Measurements from ENCODE around the gene MICAL2. TPM values are rescaled to one million over a fixed set of nuclear protein-coding genes. Genes with fewer than 3 reads are reported as not detected.
A peak's percentile ranks its signal among the peaks of the same experiment; 100 is the strongest.

MICAL2 gene
- total RNA-seq, 1 experiment from 2014 or later = 151 TPM

GRCh38 chr11:12212821-12213185 lies 102.4 kb downstream of the MICAL2 start:
- TF ChIP-seq, protein P1, sequence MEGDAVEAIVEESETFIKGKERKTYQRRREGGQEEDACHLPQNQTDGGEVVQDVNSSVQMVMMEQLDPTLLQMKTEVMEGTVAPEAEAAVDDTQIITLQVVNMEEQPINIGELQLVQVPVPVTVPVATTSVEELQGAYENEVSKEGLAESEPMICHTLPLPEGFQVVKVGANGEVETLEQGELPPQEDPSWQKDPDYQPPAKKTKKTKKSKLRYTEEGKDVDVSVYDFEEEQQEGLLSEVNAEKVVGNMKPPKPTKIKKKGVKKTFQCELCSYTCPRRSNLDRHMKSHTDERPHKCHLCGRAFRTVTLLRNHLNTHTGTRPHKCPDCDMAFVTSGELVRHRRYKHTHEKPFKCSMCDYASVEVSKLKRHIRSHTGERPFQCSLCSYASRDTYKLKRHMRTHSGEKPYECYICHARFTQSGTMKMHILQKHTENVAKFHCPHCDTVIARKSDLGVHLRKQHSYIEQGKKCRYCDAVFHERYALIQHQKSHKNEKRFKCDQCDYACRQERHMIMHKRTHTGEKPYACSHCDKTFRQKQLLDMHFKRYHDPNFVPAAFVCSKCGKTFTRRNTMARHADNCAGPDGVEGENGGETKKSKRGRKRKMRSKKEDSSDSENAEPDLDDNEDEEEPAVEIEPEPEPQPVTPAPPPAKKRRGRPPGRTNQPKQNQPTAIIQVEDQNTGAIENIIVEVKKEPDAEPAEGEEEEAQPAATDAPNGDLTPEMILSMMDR (IDR thresholded peaks at IDR 0.05; ENCODE audit: unreplicated experiment) = no peak
- Mint-ChIP-seq H3K9me3 (ENCODE audit: unreplicated experiment) (no peaks in the 10 kb centered on the region), H3K4me3 (ENCODE audit: unreplicated experiment) (no peak overlapping the region), H3K27me3 (ENCODE audit: insufficient read depth, unreplicated experiment) (no peaks in the 10 kb centered on the region), H3K4me1 (ENCODE audit: insufficient read depth, unreplicated experiment) (peaks cover 29% of the 10 kb centered on the region), H3K36me3 (ENCODE audit: insufficient read depth, unreplicated experiment) (peaks cover 48% of the 10 kb centered on the region), H3K27ac (ENCODE audit: low read depth, unreplicated experiment) (peak overlapping the region; percentile 44)
- CTCF ChIA-PET = interaction anchor here (0.8 to 1.2 kb wide), 2 partner anchors 12 to 13 kb away, joined by 3 read pairs; no protein-coding TSS in a partner anchor
- POLR2A ChIA-PET = no interaction called here
- no TSS peak for BruUV-seq (replicated peaks)
- intact Hi-C loops (cut with micrococcal nuclease) = no loop called here
- no peak for DNase-seq (ENCODE audit: unreplicated experiment)

- TF ChIP-seq, protein P1 (IDR thresholded peaks at IDR 0.05; ENCODE audit: unreplicated experiment) = no peak
- peaks cover 29% of the 10 kb centered on the region for H3K4me1 Mint-ChIP-seq (ENCODE audit: insufficient read depth, unreplicated experiment)
- H3K9me3 Mint-ChIP-seq (ENCODE audit: unreplicated experiment) = no peaks in the 10 kb centered on the region
- ChIA-PET CTCF (interaction anchor here (0.7 to 1.5 kb wide), 2 partner anchors 26 to 53 kb away, joined by 3 to 4 read pairs; no protein-coding TSS in a partner anchor), POLR2A (no interaction called here)
- intact Hi-C loops (cut with micrococcal nuclease) = no loop called here
- H3K36me3 Mint-ChIP-seq (ENCODE audit: insufficient read depth, unreplicated experiment) = peaks cover 56% of the 10 kb centered on the region
- peak overlapping the region; percentile 44 for H3K27ac Mint-ChIP-seq (ENCODE audit: low read depth, unreplicated experiment)
- DNase-seq (ENCODE audit: unreplicated experiment) = peak; percentile 63
- H3K27me3 Mint-ChIP-seq (ENCODE audit: insufficient read depth, unreplicated experiment) = no peaks in the 10 kb centered on the region
- H3K4me3 Mint-ChIP-seq (ENCODE audit: unreplicated experiment) = no peak overlapping the region
- BruUV-seq (replicated peaks) = no TSS peak
These were observed 103.5 kb downstream of the MICAL2 start for GRCh38 chr11:12213883-12214282.

DNA sequence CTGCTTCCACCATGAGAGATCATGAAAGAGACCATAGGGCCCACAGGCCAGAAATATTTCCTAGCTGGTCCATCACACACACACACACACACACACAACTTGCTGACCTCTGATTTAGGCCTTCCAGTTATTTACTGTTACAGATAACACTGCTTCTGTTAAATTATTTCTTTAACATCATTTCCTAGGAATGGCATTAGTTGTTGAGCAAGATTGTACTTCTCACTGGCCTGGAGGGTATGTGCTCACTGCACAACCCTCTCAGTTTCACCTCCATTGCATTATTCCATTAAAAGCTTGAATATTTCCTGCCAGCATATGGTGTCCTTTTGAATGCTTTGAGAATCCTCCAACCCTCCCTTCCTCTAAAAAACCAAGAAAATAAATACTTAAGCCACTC lies 104.4 kb downstream of the MICAL2 start:
- Mint-ChIP-seq H3K9me3 (ENCODE audit: unreplicated experiment) (no peaks in the 10 kb centered on the region), H3K4me3 (ENCODE audit: unreplicated experiment) (no peak overlapping the region), H3K27ac (ENCODE audit: low read depth, unreplicated experiment) (peak overlapping the region; percentile 33), H3K4me1 (ENCODE audit: insufficient read depth, unreplicated experiment) (peaks cover 29% of the 10 kb centered on the region), H3K27me3 (ENCODE audit: insufficient read depth, unreplicated experiment) (no peaks in the 10 kb centered on the region), H3K36me3 (ENCODE audit: insufficient read depth, unreplicated experiment) (peaks cover 57% of the 10 kb centered on the region)
- POLR2A ChIA-PET = interaction anchor here (0.9 to 1.2 kb wide), 2 partner anchors 9 to 14 kb away, joined by 3 read pairs; no protein-coding TSS in a partner anchor
- CTCF ChIA-PET = interaction anchor here (0.9 to 2.2 kb wide), 4 partner anchors 23 to 111 kb away, joined by 4 to 10 read pairs (median 6); no protein-coding TSS in a partner anchor
- intact Hi-C loops (cut with micrococcal nuclease) = no loop called here
- TF ChIP-seq, protein P1 (IDR thresholded peaks at IDR 0.05; ENCODE audit: unreplicated experiment) = no peak
- no peak for DNase-seq (ENCODE audit: unreplicated experiment)
- BruUV-seq (replicated peaks) = no TSS peak

- Mint-ChIP-seq H3K9me3 (ENCODE audit: unreplicated experiment) (no peaks in the 10 kb centered on the region), H3K4me3 (ENCODE audit: unreplicated experiment) (no peak overlapping the region), H3K36me3 (ENCODE audit: insufficient read depth, unreplicated experiment) (peaks cover 57% of the 10 kb centered on the region), H3K27ac (ENCODE audit: low read depth, unreplicated experiment) (peak overlapping the region; percentile 33), H3K27me3 (ENCODE audit: insufficient read depth, unreplicated experiment) (no peaks in the 10 kb centered on the region), H3K4me1 (ENCODE audit: insufficient read depth, unreplicated experiment) (peaks cover 29% of the 10 kb centered on the region)
- DNase-seq (ENCODE audit: unreplicated experiment) = no peak
- intact Hi-C loops (cut with micrococcal nuclease) = no loop called here
- POLR2A ChIA-PET = interaction anchor here (0.9 to 1.2 kb wide), 2 partner anchors 8 to 14 kb away, joined by 3 read pairs; no protein-coding TSS in a partner anchor
- TF ChIP-seq, protein P1 (IDR thresholded peaks at IDR 0.05; ENCODE audit: unreplicated experiment) = no peak
- no TSS peak for BruUV-seq (replicated peaks)
- CTCF ChIA-PET = interaction anchor here (0.9 to 2.2 kb wide), 4 partner anchors 22 to 112 kb away, joined by 4 to 10 read pairs (median 6); no protein-coding TSS in a partner anchor
These were observed 104.8 kb downstream of the MICAL2 start for GRCh38 chr11:12215181-12215593.

All from MCF 10A (cell line).